Activated CD4-positive, alpha-beta T cell treated with anti-CD3 and anti-CD28 coated beads for 36 hours (primary cell): ENCODE measurements around the gene RBM19. TPM values are rescaled to one million over a fixed set of nuclear protein-coding genes. Genes with fewer than 3 reads are reported as not detected.
"Not testable (repeated sequence)": the region's sequence is repeated elsewhere in the genome, so short reads cannot be mapped to it uniquely, and the experiment has no call there.

Experiments used
- ATAC-seq: fragments of 200-7000 bp; cut with Tn5 transposase; one replicate; pipeline ENCODE4 v1.10.0; 2021; ENCODE audit warnings: mild to moderate bottlenecking, moderate library complexity
- CTCF ChIA-PET: fragments of 350-600 bp; sonication (Branson Sonifier 250); formaldehyde crosslinking; loops from one replicate; lab custom pipeline; 2021; ENCODE audit warnings: antibody characterized with exemption; lab: Charles Lee
- POLR2A ChIA-PET: fragments of 350-600 bp; sonication (Branson Sonifier 250); formaldehyde crosslinking; loops from one replicate; lab custom pipeline; 2021; ENCODE audit warnings: antibody characterized with exemption, inconsistent platforms; lab: Charles Lee
- DNase-seq: peaks from one replicate; pipeline ENCODE4 v3.0.0-alpha.2; 2020
- H3K27ac Mint-ChIP-seq: one replicate; pipeline ENCODE4 v1.8.0; 2021; ENCODE audit warnings: mixed read lengths
- H3K27me3 Mint-ChIP-seq: one replicate; pipeline ENCODE4 v1.8.0; 2021; ENCODE audit warnings: mixed read lengths
- H3K36me3 Mint-ChIP-seq: one replicate; pipeline ENCODE4 v1.8.0; 2021; ENCODE audit warnings: low read depth, mixed read lengths
- H3K4me1 Mint-ChIP-seq: one replicate; pipeline ENCODE4 v1.8.0; 2021; ENCODE audit warnings: mixed read lengths
- H3K4me3 Mint-ChIP-seq: one replicate; pipeline ENCODE4 v1.8.0; 2021; ENCODE audit warnings: mild to moderate bottlenecking, moderate library complexity, mixed read lengths
- H3K9me3 Mint-ChIP-seq: one replicate; pipeline ENCODE4 v1.8.0; 2021; ENCODE audit warnings: low read depth, mixed read lengths
- intact Hi-C, 2 experiments: fragments of 100-400 bp; cut with DNase I in 1 of 2; cut with micrococcal nuclease in 1 of 2; formaldehyde crosslinking; loops; one replicate each; pipeline versions ENCODE4 v1.14.2 to v1.15.1; 2022 to 2024; cut with DNase I, micrococcal nuclease
- total RNA-seq, 2 experiments: library from RNA; stranded (reverse); gene quantifications; one replicate each; pipeline ENCODE4 v1.2.3, GENCODE V29; 2021

Gene RBM19
- total RNA-seq, 2 experiments from 2014 or later = 79.6 to 93.5 TPM

- CTCF ChIA-PET = no interaction called here
- ATAC-seq (no peak), DNase-seq (no peak)
- Mint-ChIP-seq H3K27me3 (no peaks in the 10 kb centered on the region), H3K27ac (no peak overlapping the region), H3K4me3 (no peak overlapping the region), H3K9me3 (no peaks in the 10 kb centered on the region), H3K36me3 (peaks cover 50% of the 10 kb centered on the region), H3K4me1 (no peaks in the 10 kb centered on the region)
- intact Hi-C loops = no loop called here
- POLR2A ChIA-PET = no interaction called here
These were observed 151.1 kb downstream of the RBM19 start for GRCh38 chr12:113815031-113815430.

GRCh38 chr12:113813229-113813541, 152.9 kb downstream of the RBM19 start:
- Mint-ChIP-seq H3K4me3 (no peak overlapping the region), H3K9me3 (no peaks in the 10 kb centered on the region), H3K4me1 (no peaks in the 10 kb centered on the region), H3K36me3 (peaks cover 56% of the 10 kb centered on the region), H3K27ac (no peak overlapping the region), H3K27me3 (no peaks in the 10 kb centered on the region)
- POLR2A ChIA-PET = no interaction called here
- ATAC-seq (no peak), DNase-seq (no peak)
- CTCF ChIA-PET = interaction anchor here (0.7 kb wide), 1 partner anchor 1516 kb away, joined by 4 read pairs; no protein-coding TSS in a partner anchor
- intact Hi-C loops = no loop called here

- Mint-ChIP-seq H3K4me1 (no peaks in the 10 kb centered on the region), H3K4me3 (no peak overlapping the region)
These were observed 153.5 kb downstream of the RBM19 start for GRCh38 chr12:113812411-113813228.

GRCh38 chr12:113809462-113810220, 156.5 kb downstream of the RBM19 start:
- H3K27ac Mint-ChIP-seq, H3K27me3 Mint-ChIP-seq, H3K4me1 Mint-ChIP-seq, DNase-seq, H3K9me3 Mint-ChIP-seq, H3K4me3 Mint-ChIP-seq, intact Hi-C loops, ATAC-seq, CTCF ChIA-PET, POLR2A ChIA-PET: not testable (repeated sequence)
- H3K36me3 Mint-ChIP-seq = peaks cover 39% of the 10 kb centered on the region

More at GRCh38 chr12:113812411-113813228, 153.5 kb downstream of the RBM19 start:
- DNase-seq (no peak), ATAC-seq (no peak)
- H3K9me3 Mint-ChIP-seq = no peaks in the 10 kb centered on the region
- CTCF ChIA-PET = no interaction called here
- peaks cover 58% of the 10 kb centered on the region for H3K36me3 Mint-ChIP-seq
- H3K27me3 Mint-ChIP-seq = no peaks in the 10 kb centered on the region
- intact Hi-C loops = no loop called here
- H3K27ac Mint-ChIP-seq = no peak overlapping the region
- POLR2A ChIA-PET = no interaction called here

- Mint-ChIP-seq H3K9me3 (peaks cover 5% of the 10 kb centered on the region), H3K27ac (no peak overlapping the region), H3K27me3 (no peaks in the 10 kb centered on the region), H3K36me3 (peaks cover 37% of the 10 kb centered on the region), H3K4me3 (no peak overlapping the region), H3K4me1 (no peaks in the 10 kb centered on the region)
- CTCF ChIA-PET = no interaction called here
- ATAC-seq = no peak
- POLR2A ChIA-PET = no interaction called here
- DNase-seq = no peak
- intact Hi-C loops = no loop called here
These were observed 157.8 kb downstream of the RBM19 start for GRCh38 chr12:113808095-113808951.

- H3K4me1 Mint-ChIP-seq = no peaks in the 10 kb centered on the region
- CTCF ChIA-PET = no interaction called here
These were observed 160.5 kb downstream of the RBM19 start for GRCh38 chr12:113805673-113806072.

GRCh38 chr12:113804961-113805600, 161.0 kb downstream of the RBM19 start:
- H3K9me3 Mint-ChIP-seq = peaks cover 5% of the 10 kb centered on the region

More at GRCh38 chr12:113805673-113806072, 160.5 kb downstream of the RBM19 start:
- H3K4me3 Mint-ChIP-seq = no peak overlapping the region
- no peak for ATAC-seq
- peaks cover 24% of the 10 kb centered on the region for H3K36me3 Mint-ChIP-seq
- POLR2A ChIA-PET = interaction anchor here (0.5 kb wide), 1 partner anchor 863 kb away, joined by 6 read pairs; no protein-coding TSS in a partner anchor
- DNase-seq = no peak
- H3K9me3 Mint-ChIP-seq = peaks cover 5% of the 10 kb centered on the region
- no peak overlapping the region for H3K27ac Mint-ChIP-seq
- intact Hi-C loops = no loop called here
- no peaks in the 10 kb centered on the region for H3K27me3 Mint-ChIP-seq

GRCh38 chr12:113803759-113804140, 162.4 kb downstream of the RBM19 start:
- ChIA-PET POLR2A (no interaction called here), CTCF (no interaction called here)
- intact Hi-C loops = no loop called here
- H3K27me3 Mint-ChIP-seq = no peaks in the 10 kb centered on the region
- H3K27ac Mint-ChIP-seq = no peak overlapping the region
- H3K9me3 Mint-ChIP-seq = peaks cover 5% of the 10 kb centered on the region
- ATAC-seq = no peak
- no peaks in the 10 kb centered on the region for H3K4me1 Mint-ChIP-seq
- H3K4me3 Mint-ChIP-seq = no peak overlapping the region
- no peak for DNase-seq
- peaks cover 13% of the 10 kb centered on the region for H3K36me3 Mint-ChIP-seq

More at GRCh38 chr12:113804961-113805600, 161.0 kb downstream of the RBM19 start:
- ATAC-seq (no peak), DNase-seq (no peak)
- Mint-ChIP-seq H3K36me3 (peaks cover 21% of the 10 kb centered on the region), H3K27me3 (no peaks in the 10 kb centered on the region), H3K27ac (no peak overlapping the region), H3K4me1 (no peaks in the 10 kb centered on the region), H3K4me3 (no peak overlapping the region)
- intact Hi-C loops = no loop called here
- ChIA-PET POLR2A (no interaction called here), CTCF (no interaction called here)

- ChIA-PET CTCF (no interaction called here), POLR2A (no interaction called here)
- Mint-ChIP-seq H3K4me3 (no peak overlapping the region), H3K9me3 (peaks cover 5% of the 10 kb centered on the region), H3K27ac (no peak overlapping the region), H3K36me3 (peaks cover 9% of the 10 kb centered on the region), H3K27me3 (no peaks in the 10 kb centered on the region), H3K4me1 (no peaks in the 10 kb centered on the region)
- DNase-seq (no peak), ATAC-seq (no peak)
- intact Hi-C loops = no loop called here
These were observed 163.0 kb downstream of the RBM19 start for GRCh38 chr12:113802966-113803758.

- Mint-ChIP-seq H3K27me3 (no peaks in the 10 kb centered on the region), H3K4me1 (no peaks in the 10 kb centered on the region), H3K4me3 (no peak overlapping the region), H3K9me3 (peaks cover 5% of the 10 kb centered on the region), H3K27ac (no peak overlapping the region), H3K36me3 (peaks cover 5% of the 10 kb centered on the region)
- intact Hi-C loops = no loop called here
- DNase-seq (no peak), ATAC-seq (no peak)
- POLR2A ChIA-PET = interaction anchor here (0.7 kb wide), 1 partner anchor 467 kb away, joined by 3 read pairs; the partner anchor contains the start of gene SLC8B1
- CTCF ChIA-PET = no interaction called here
These were observed 163.9 kb downstream of the RBM19 start for GRCh38 chr12:113802000-113802749.
